ENCODE measurements around the gene HDAC4. TPM values are rescaled to one million over a fixed set of nuclear protein-coding genes. Genes with fewer than 3 reads are reported as not detected.
A peak's percentile ranks its signal among the peaks of the same experiment; 100 is the strongest.

Gene HDAC4
- total and polyA plus RNA-seq, 9 donors: 7.0 to 74.0 (median 46.3) TPM

DNA sequence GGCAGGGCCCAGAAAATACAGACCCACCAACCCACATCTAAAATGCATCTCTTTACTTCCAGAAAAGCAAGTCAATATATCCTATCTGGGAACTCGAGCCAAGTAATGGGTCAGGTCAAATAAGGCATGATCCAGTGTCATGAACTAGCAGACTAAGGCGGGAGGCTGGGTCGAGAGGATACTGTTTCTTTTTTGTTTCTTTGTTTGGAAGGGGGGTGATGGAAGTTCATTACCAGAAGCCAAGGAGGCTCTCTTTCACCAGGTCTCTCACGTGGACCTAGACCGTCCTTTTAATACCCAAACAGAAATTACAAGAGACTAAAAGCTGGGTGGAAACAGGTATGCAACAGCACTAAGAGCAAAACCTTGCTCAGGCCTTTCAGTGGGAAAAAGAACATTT is 108.3 kb downstream of the HDAC4 start:
- Histone ChIP-seq H3K27ac (no peak overlapping the region), H3K4me3 (no peak overlapping the region), H3K4me1 (ENCODE audit: insufficient read depth) (peaks cover 29% of the 10 kb centered on the region), H3K36me3 (no peaks in the 10 kb centered on the region), H3K27me3 (no peaks in the 10 kb centered on the region), H3K9me3 (no peaks in the 10 kb centered on the region)
- TF ChIP-seq EP300 (IDR thresholded peaks at IDR 0.05): no peak
- no peak for TF ChIP-seq POLR2A (IDR thresholded peaks at IDR 0.05)
- TF ChIP-seq, protein P1, sequence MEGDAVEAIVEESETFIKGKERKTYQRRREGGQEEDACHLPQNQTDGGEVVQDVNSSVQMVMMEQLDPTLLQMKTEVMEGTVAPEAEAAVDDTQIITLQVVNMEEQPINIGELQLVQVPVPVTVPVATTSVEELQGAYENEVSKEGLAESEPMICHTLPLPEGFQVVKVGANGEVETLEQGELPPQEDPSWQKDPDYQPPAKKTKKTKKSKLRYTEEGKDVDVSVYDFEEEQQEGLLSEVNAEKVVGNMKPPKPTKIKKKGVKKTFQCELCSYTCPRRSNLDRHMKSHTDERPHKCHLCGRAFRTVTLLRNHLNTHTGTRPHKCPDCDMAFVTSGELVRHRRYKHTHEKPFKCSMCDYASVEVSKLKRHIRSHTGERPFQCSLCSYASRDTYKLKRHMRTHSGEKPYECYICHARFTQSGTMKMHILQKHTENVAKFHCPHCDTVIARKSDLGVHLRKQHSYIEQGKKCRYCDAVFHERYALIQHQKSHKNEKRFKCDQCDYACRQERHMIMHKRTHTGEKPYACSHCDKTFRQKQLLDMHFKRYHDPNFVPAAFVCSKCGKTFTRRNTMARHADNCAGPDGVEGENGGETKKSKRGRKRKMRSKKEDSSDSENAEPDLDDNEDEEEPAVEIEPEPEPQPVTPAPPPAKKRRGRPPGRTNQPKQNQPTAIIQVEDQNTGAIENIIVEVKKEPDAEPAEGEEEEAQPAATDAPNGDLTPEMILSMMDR (IDR thresholded peaks at IDR 0.05): no peak
- intact Hi-C loops (cut with DNase I): no loop called here
- DNase-seq: no peak
- 67 to 80% (median 77%) methylated on average over 5 of the region's 5 CpGs for WGBS, 3 donors

DNA sequence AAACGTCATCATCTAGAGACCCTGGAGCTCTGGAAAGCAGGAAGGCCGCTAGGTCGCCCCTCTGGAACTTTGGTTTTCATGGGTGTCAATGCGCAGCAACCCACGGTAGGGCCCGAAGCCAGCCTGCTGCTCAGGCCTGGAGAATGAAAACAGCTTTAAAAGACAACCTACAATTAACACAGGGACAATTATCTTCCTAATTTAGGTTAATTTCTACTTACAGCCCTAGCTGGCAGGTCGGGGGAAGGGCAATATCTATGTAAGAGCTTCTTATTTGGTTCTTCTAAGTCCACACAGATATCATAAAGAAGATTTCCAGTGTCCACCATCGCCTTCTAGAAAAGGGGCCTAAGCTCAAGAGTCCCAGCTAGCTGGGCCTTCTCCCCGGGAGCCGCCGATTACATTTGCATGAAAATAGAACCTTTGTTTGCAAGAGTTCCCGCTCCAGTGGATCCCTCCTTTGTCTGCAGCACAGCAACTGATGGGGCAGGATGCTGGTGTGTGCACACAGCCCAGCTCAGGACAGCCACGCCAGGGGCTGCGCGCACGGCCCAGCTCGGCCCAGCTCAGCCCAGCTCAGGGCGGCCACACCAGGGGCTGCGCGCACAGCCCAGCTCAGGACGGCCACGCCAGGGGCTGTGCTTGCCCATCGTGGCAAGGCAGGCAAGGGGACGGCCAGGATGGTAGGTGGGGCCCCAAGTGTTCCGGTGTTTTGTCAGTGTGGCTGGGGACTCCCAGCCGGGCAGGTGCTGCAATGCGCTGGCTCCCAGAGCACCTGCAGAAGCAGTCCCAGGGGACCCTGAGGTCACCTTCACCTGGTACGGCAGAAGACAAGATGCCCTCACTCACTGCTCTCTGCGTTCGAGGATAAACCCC is 109.1 kb downstream of the HDAC4 start:
- peak in 2 of 5 donors; percentile 19 to 35 for DNase-seq
- H3K27ac ChIP-seq: no peak overlapping the region
- peaks cover 27% of the 10 kb centered on the region for H3K4me1 ChIP-seq (ENCODE audit: insufficient read depth)
- WGBS, 3 donors: 91 to 95% (median 94%) methylated on average over 30 of the region's 30 CpGs
- TF ChIP-seq, protein P1 (IDR thresholded peaks at IDR 0.05): no peak
- TF ChIP-seq POLR2A (IDR thresholded peaks at IDR 0.05) (no peak), EP300 (IDR thresholded peaks at IDR 0.05) (no peak)
- intact Hi-C loops (cut with DNase I): no loop called here
- no peak overlapping the region for H3K4me3 ChIP-seq
- H3K27me3 ChIP-seq: no peaks in the 10 kb centered on the region
- H3K36me3 ChIP-seq: no peaks in the 10 kb centered on the region
- H3K9me3 ChIP-seq: no peaks in the 10 kb centered on the region

DNA sequence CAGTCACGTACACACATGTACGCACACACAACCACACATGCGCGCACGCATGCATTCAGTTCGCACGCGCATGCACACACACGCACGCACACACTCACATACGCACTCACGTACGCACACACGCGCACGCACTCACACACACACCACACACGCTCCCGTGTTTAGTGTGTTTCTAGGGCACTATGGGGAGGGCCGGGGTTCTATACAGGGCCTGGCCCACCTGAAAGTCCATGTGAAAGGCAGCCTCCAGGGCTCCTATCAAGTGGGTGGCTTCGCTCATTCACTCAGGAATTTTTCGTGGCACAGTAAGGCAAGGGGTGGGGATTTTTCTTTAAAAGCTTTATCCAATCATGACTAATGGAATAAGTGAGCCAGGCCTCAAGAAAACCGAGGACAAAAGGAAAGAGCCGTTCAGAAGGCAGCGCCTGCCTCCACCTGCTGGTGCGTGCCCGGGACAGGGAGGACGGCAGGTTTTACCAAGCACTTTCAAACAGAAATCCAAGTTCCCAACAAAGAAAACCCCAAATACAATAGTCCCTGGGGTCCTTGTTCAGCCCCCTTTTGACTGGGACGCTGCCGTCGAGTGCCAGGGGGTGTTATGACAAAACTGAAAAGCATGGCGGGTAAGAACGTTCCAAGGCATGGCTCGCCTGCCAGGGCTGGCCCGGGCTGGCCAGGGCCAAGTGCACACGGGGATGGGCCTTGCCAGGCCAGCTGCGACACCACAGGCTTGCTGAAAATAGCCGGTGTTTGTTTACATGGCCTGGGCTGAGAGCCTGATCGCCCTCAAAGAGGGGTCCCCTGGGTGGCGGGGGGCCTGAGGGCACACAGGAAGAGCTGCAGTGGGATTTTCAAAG is 110.0 kb downstream of the HDAC4 start:
- intact Hi-C loops (cut with DNase I): no loop called here

DNA sequence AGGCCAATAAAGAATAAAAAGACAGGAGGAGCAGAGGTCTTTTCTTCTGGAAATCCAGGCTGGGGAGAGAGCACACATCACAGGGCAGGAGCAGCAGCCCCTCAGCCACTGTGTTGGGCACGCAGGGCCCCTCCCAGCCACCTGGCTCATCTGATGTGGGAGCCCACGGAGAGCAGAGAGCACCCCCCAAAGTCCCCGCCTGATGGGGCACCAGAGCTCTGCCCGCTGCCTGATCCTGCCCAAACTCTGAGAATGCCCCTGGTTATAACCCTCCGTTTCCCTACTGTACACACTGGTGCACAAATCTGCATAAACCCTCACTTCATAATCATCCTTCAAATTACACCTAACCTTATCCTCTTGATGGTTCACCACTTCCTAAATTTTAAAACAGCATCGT is 111.3 kb downstream of the HDAC4 start:
- Histone ChIP-seq H3K4me3 (no peak overlapping the region), H3K27me3 (no peaks in the 10 kb centered on the region), H3K9me3 (no peaks in the 10 kb centered on the region), H3K4me1 (ENCODE audit: insufficient read depth) (peaks cover 31% of the 10 kb centered on the region), H3K36me3 (no peaks in the 10 kb centered on the region), H3K27ac (peak overlapping the region in 1 of 2 donors; percentile 73)
- peak in 1 of 5 donors; percentile 18 for DNase-seq
- 55 to 70% (median 57%) methylated on average over 6 of the region's 6 CpGs for WGBS, 3 donors
- intact Hi-C loops (cut with DNase I): no loop called here
- TF ChIP-seq EP300 (IDR thresholded peaks at IDR 0.05): no peak
- TF ChIP-seq POLR2A (IDR thresholded peaks at IDR 0.05): no peak
- TF ChIP-seq, protein P1 (IDR thresholded peaks at IDR 0.05): no peak

More for the DNA sequence above, 110.0 kb downstream of the HDAC4 start:
- no peaks in the 10 kb centered on the region for H3K36me3 ChIP-seq
- TF ChIP-seq, protein P1 (IDR thresholded peaks at IDR 0.05): no peak
- TF ChIP-seq POLR2A (IDR thresholded peaks at IDR 0.05) (no peak), EP300 (IDR thresholded peaks at IDR 0.05) (no peak)
- H3K4me3 ChIP-seq: no peak overlapping the region
- no peak overlapping the region for H3K27ac ChIP-seq
- no peaks in the 10 kb centered on the region for H3K27me3 ChIP-seq
- 83 to 89% (median 88%) methylated on average over 39 of the region's 39 CpGs for WGBS, 3 donors
- DNase-seq: peak in 1 of 5 donors; percentile 35
- peaks cover 23% of the 10 kb centered on the region for H3K4me1 ChIP-seq (ENCODE audit: insufficient read depth)
- no peaks in the 10 kb centered on the region for H3K9me3 ChIP-seq
